Upper lobe of left lung (tissue), 4 donors: ENCODE data around the gene TKFC.

ENCODE experiments used
- CTCF ChIP-seq, 6 experiments: fragments of 450-650 bp in 4 of 6; fragments of 200-600 bp in 2 of 6; sonication (generic) in 2 of 6; IDR thresholded peaks; one replicate each; pipeline ENCODE4 v1.5.1; 2016 to 2019; ENCODE audit warnings: antibody characterized with exemption in 6 of 6
- EP300 ChIP-seq, 4 donors: sonication (generic); formaldehyde crosslinking; IDR thresholded peaks; one replicate each; pipeline ENCODE4 v1.5.1; 2017; ENCODE audit warnings: antibody characterized with exemption in 4 of 4, control low read depth in 2 of 4
- POLR2A ChIP-seq, 4 donors: fragments of 450-650 bp; IDR thresholded peaks; one replicate each; pipeline ENCODE4 v1.5.1; 2016 to 2017; ENCODE audit warnings: antibody characterized with exemption in 4 of 4, mild to moderate bottlenecking in 2 of 4

- TF ChIP-seq CTCF (IDR thresholded peaks at IDR 0.05) (no peak), POLR2A (IDR thresholded peaks at IDR 0.05) (no peak), EP300 (IDR thresholded peaks at IDR 0.05) (no peak)
These were observed 17.8 kb downstream of the TKFC start for GRCh38 chr11:61350803-61351202.
